ENCODE results near the gene CTSZ.

The CTSZ gene

GRCh38 chr20:59006864-59007664 lies at the start of gene CTSZ:
TSS of gene CTSZ (minus strand) at chr20:59007254. CDS start at chr20:59007128, 126 bp downstream.
- no peak for TF ChIP-seq ZNF274 (IDR thresholded peaks at IDR 0.05; ENCODE audit: low read depth, low read length)
- peak within 1 kb of the TSS; percentile 70; the same call in 1 of the 2 replicates for H3K4me3 ChIP-seq (ENCODE audit: low read length)

GRCh38 chr20:59055302-59055701 lies 48.2 kb upstream of the CTSZ start:
- H3K4me3 ChIP-seq (ENCODE audit: low read length) = no peak overlapping the region
- TF ChIP-seq ZNF274 (IDR thresholded peaks at IDR 0.05; ENCODE audit: low read depth, low read length) = no peak

- TF ChIP-seq ZNF274 (IDR thresholded peaks at IDR 0.05; ENCODE audit: low read depth, low read length) = no peak
- no peak overlapping the region for H3K4me3 ChIP-seq (ENCODE audit: low read length)
These were observed 44.7 kb upstream of the CTSZ start for GRCh38 chr20:59051666-59052185.

- no peak overlapping the region for H3K4me3 ChIP-seq (ENCODE audit: low read length)
- no peak for TF ChIP-seq ZNF274 (IDR thresholded peaks at IDR 0.05; ENCODE audit: low read depth, low read length)
These were observed 43.4 kb upstream of the CTSZ start for GRCh38 chr20:59050437-59050836.

- TF ChIP-seq ZNF274 (IDR thresholded peaks at IDR 0.05; ENCODE audit: low read depth, low read length) = no peak
- no peak overlapping the region for H3K4me3 ChIP-seq (ENCODE audit: low read length)
These were observed 41.6 kb upstream of the CTSZ start for GRCh38 chr20:59048681-59049030.

- no peak overlapping the region for H3K4me3 ChIP-seq (ENCODE audit: low read length)
- TF ChIP-seq ZNF274 (IDR thresholded peaks at IDR 0.05; ENCODE audit: low read depth, low read length) = no peak
These were observed 41.1 kb upstream of the CTSZ start for GRCh38 chr20:59047938-59048680.

GRCh38 chr20:59046862-59047261 lies 39.8 kb upstream of the CTSZ start:
- TF ChIP-seq ZNF274 (IDR thresholded peaks at IDR 0.05; ENCODE audit: low read depth, low read length) = no peak
- no peak overlapping the region for H3K4me3 ChIP-seq (ENCODE audit: low read length)

GRCh38 chr20:59044796-59045195 lies 37.7 kb upstream of the CTSZ start:
- no peak for TF ChIP-seq ZNF274 (IDR thresholded peaks at IDR 0.05; ENCODE audit: low read depth, low read length)
- no peak overlapping the region for H3K4me3 ChIP-seq (ENCODE audit: low read length)

- H3K4me3 ChIP-seq (ENCODE audit: low read length) = no peak overlapping the region
- TF ChIP-seq ZNF274 (IDR thresholded peaks at IDR 0.05; ENCODE audit: low read depth, low read length) = no peak
These were observed 37.2 kb upstream of the CTSZ start for GRCh38 chr20:59044295-59044694.

GRCh38 chr20:59043698-59044097 lies 36.6 kb upstream of the CTSZ start:
- no peak overlapping the region for H3K4me3 ChIP-seq (ENCODE audit: low read length)
- no peak for TF ChIP-seq ZNF274 (IDR thresholded peaks at IDR 0.05; ENCODE audit: low read depth, low read length)

GRCh38 chr20:59042796-59043631 lies 36.0 kb upstream of the CTSZ start:
- peak overlapping the region; percentile 99; the same call in 1 of the 2 replicates for H3K4me3 ChIP-seq (ENCODE audit: low read length)

GRCh38 chr20:59042151-59042795 lies 35.2 kb upstream of the CTSZ start, which contains the start of gene PRELID3B:
TSS of gene PRELID3B (minus strand) at chr20:59042786. CDS start at chr20:59042730, 56 bp downstream.
- no peak for TF ChIP-seq ZNF274 (IDR thresholded peaks at IDR 0.05; ENCODE audit: low read depth, low read length)
- peak within 1 kb of the TSS; percentile 99 for H3K4me3 ChIP-seq (ENCODE audit: low read length)

More at GRCh38 chr20:59042796-59043631, 36.0 kb upstream of the CTSZ start:
- TF ChIP-seq ZNF274 (IDR thresholded peaks at IDR 0.05; ENCODE audit: low read depth, low read length) = no peak

GRCh38 chr20:59041487-59041886 lies 34.4 kb upstream of the CTSZ start:
- H3K4me3 ChIP-seq (ENCODE audit: low read length) = peak overlapping the region; percentile 99
